T-helper 1 cell treated with Interleukin-12 subunit alpha and Interleukin-12 subunit beta and Interleukin-4 antibody, amounts not matched to agents 30 μg/mL and 1 μg/mL, for 36 hours (primary cell): ENCODE data around the gene RBBP5.

Experiments
- H3K27ac Mint-ChIP-seq: one replicate; pipeline ENCODE4 v1.8.0; 2021; ENCODE audit warnings: mild to moderate bottlenecking, mixed read lengths
- H3K27me3 Mint-ChIP-seq: one replicate; pipeline ENCODE4 v1.8.0; 2021; ENCODE audit warnings: low read depth, mixed read lengths
- H3K36me3 Mint-ChIP-seq: one replicate; pipeline ENCODE4 v1.8.0; 2021; ENCODE audit warnings: low read depth, mixed read lengths
- H3K4me1 Mint-ChIP-seq: one replicate; pipeline ENCODE4 v1.8.0; 2021; ENCODE audit warnings: low read depth, mixed read lengths
- H3K4me3 Mint-ChIP-seq: one replicate; pipeline ENCODE4 v1.8.0; 2021; ENCODE audit warnings: mild to moderate bottlenecking, moderate library complexity, mixed read lengths
- H3K9me3 Mint-ChIP-seq: one replicate; pipeline ENCODE4 v1.8.0; 2021; ENCODE audit warnings: mixed read lengths

Gene RBBP5

GRCh38 chr1:205109269-205109668 lies 12.5 kb downstream of the RBBP5 start:
- peaks cover 1% of the 10 kb centered on the region for H3K4me1 Mint-ChIP-seq
- H3K27me3 Mint-ChIP-seq = no peaks in the 10 kb centered on the region
- H3K4me3 Mint-ChIP-seq = no peak overlapping the region
- H3K36me3 Mint-ChIP-seq = peaks cover 32% of the 10 kb centered on the region
- no peaks in the 10 kb centered on the region for H3K9me3 Mint-ChIP-seq
- no peak overlapping the region for H3K27ac Mint-ChIP-seq

- H3K27me3 Mint-ChIP-seq = no peaks in the 10 kb centered on the region
- H3K36me3 Mint-ChIP-seq = peaks cover 39% of the 10 kb centered on the region
- no peak overlapping the region for H3K27ac Mint-ChIP-seq
- peaks cover 1% of the 10 kb centered on the region for H3K4me1 Mint-ChIP-seq
- H3K4me3 Mint-ChIP-seq = no peak overlapping the region
- H3K9me3 Mint-ChIP-seq = no peaks in the 10 kb centered on the region
Observed at GRCh38 chr1:205108464-205108863, 13.3 kb downstream of the RBBP5 start.

GRCh38 chr1:205107327-205107726 lies 14.5 kb downstream of the RBBP5 start:
- no peak overlapping the region for H3K4me3 Mint-ChIP-seq
- H3K4me1 Mint-ChIP-seq = peaks cover 1% of the 10 kb centered on the region
- H3K9me3 Mint-ChIP-seq = no peaks in the 10 kb centered on the region
- H3K36me3 Mint-ChIP-seq = peaks cover 39% of the 10 kb centered on the region
- H3K27ac Mint-ChIP-seq = no peak overlapping the region
- no peaks in the 10 kb centered on the region for H3K27me3 Mint-ChIP-seq

- Mint-ChIP-seq H3K4me1 (no peaks in the 10 kb centered on the region), H3K4me3 (no peak overlapping the region), H3K36me3 (peaks cover 46% of the 10 kb centered on the region), H3K9me3 (no peaks in the 10 kb centered on the region), H3K27ac (no peak overlapping the region), H3K27me3 (no peaks in the 10 kb centered on the region)
Observed at GRCh38 chr1:205102404-205102803, 19.4 kb downstream of the RBBP5 start.

GRCh38 chr1:205098242-205098641 lies 23.5 kb downstream of the RBBP5 start:
- H3K36me3 Mint-ChIP-seq = peaks cover 42% of the 10 kb centered on the region
- no peak overlapping the region for H3K27ac Mint-ChIP-seq

GRCh38 chr1:205095422-205095821 lies 26.4 kb downstream of the RBBP5 start:
- H3K27ac Mint-ChIP-seq = no peak overlapping the region
- no peaks in the 10 kb centered on the region for H3K27me3 Mint-ChIP-seq
- no peaks in the 10 kb centered on the region for H3K9me3 Mint-ChIP-seq
- no peak overlapping the region for H3K4me3 Mint-ChIP-seq
- peaks cover 2% of the 10 kb centered on the region for H3K4me1 Mint-ChIP-seq
- H3K36me3 Mint-ChIP-seq = peaks cover 40% of the 10 kb centered on the region

More at GRCh38 chr1:205098242-205098641, 23.5 kb downstream of the RBBP5 start:
- Mint-ChIP-seq H3K27me3 (no peaks in the 10 kb centered on the region), H3K9me3 (no peaks in the 10 kb centered on the region), H3K4me1 (no peaks in the 10 kb centered on the region), H3K4me3 (no peak overlapping the region)

- Mint-ChIP-seq H3K9me3 (no peaks in the 10 kb centered on the region), H3K36me3 (peaks cover 28% of the 10 kb centered on the region), H3K27me3 (no peaks in the 10 kb centered on the region), H3K27ac (no peak overlapping the region), H3K4me3 (no peak overlapping the region), H3K4me1 (peaks cover 2% of the 10 kb centered on the region)
Observed at GRCh38 chr1:205091043-205091740, 30.6 kb downstream of the RBBP5 start.

- no peaks in the 10 kb centered on the region for H3K27me3 Mint-ChIP-seq
- peaks cover 2% of the 10 kb centered on the region for H3K4me1 Mint-ChIP-seq
- H3K36me3 Mint-ChIP-seq = peaks cover 30% of the 10 kb centered on the region
- no peak overlapping the region for H3K4me3 Mint-ChIP-seq
- H3K27ac Mint-ChIP-seq = no peak overlapping the region
- H3K9me3 Mint-ChIP-seq = no peaks in the 10 kb centered on the region
Observed at GRCh38 chr1:205088341-205088740, 33.4 kb downstream of the RBBP5 start.

- Mint-ChIP-seq H3K27ac (no peak within 1 kb of the TSS), H3K9me3 (no peaks in the 10 kb centered on the region), H3K4me3 (no peak within 1 kb of the TSS), H3K36me3 (peaks cover 29% of the 10 kb centered on the region), H3K4me1 (no peaks in the 10 kb centered on the region), H3K27me3 (no peaks in the 10 kb centered on the region)
Observed at GRCh38 chr1:205084360-205084759, 37.4 kb downstream of the RBBP5 start, which contains the start of gene TMEM81. Gene TMEM81 (minus strand): TSS chr1:205084460. CDS start chr1:205084320, 140 bp downstream.

- H3K27ac Mint-ChIP-seq = no peak overlapping the region
- no peak overlapping the region for H3K4me3 Mint-ChIP-seq
- H3K27me3 Mint-ChIP-seq = no peaks in the 10 kb centered on the region
- peaks cover 18% of the 10 kb centered on the region for H3K36me3 Mint-ChIP-seq
- H3K4me1 Mint-ChIP-seq = no peaks in the 10 kb centered on the region
- no peaks in the 10 kb centered on the region for H3K9me3 Mint-ChIP-seq
Observed at GRCh38 chr1:205082431-205082830, 39.3 kb downstream of the RBBP5 start.

GRCh38 chr1:205077934-205078311 lies 43.9 kb downstream of the RBBP5 start:
- Mint-ChIP-seq H3K27me3 (no peaks in the 10 kb centered on the region), H3K36me3 (peaks cover 1% of the 10 kb centered on the region), H3K27ac (no peak overlapping the region), H3K4me1 (no peaks in the 10 kb centered on the region), H3K4me3 (no peak overlapping the region), H3K9me3 (no peaks in the 10 kb centered on the region)

- no peaks in the 10 kb centered on the region for H3K36me3 Mint-ChIP-seq
- H3K4me3 Mint-ChIP-seq = no peak overlapping the region
- no peaks in the 10 kb centered on the region for H3K9me3 Mint-ChIP-seq
- H3K27ac Mint-ChIP-seq = no peak overlapping the region
- H3K27me3 Mint-ChIP-seq = no peaks in the 10 kb centered on the region
- no peaks in the 10 kb centered on the region for H3K4me1 Mint-ChIP-seq
Observed at GRCh38 chr1:205077158-205077933, 44.4 kb downstream of the RBBP5 start.

GRCh38 chr1:205076245-205076761 lies 45.5 kb downstream of the RBBP5 start:
- Mint-ChIP-seq H3K27ac (no peak overlapping the region), H3K36me3 (no peaks in the 10 kb centered on the region), H3K4me3 (no peak overlapping the region), H3K27me3 (no peaks in the 10 kb centered on the region), H3K9me3 (no peaks in the 10 kb centered on the region), H3K4me1 (no peaks in the 10 kb centered on the region)

GRCh38 chr1:205075642-205076155 lies 46.1 kb downstream of the RBBP5 start:
- H3K27ac Mint-ChIP-seq = no peak overlapping the region
- H3K4me1 Mint-ChIP-seq = no peaks in the 10 kb centered on the region
- no peaks in the 10 kb centered on the region for H3K27me3 Mint-ChIP-seq
- H3K4me3 Mint-ChIP-seq = no peak overlapping the region
- H3K9me3 Mint-ChIP-seq = no peaks in the 10 kb centered on the region
- H3K36me3 Mint-ChIP-seq = no peaks in the 10 kb centered on the region

- H3K4me1 Mint-ChIP-seq = no peaks in the 10 kb centered on the region
- H3K9me3 Mint-ChIP-seq = no peaks in the 10 kb centered on the region
- H3K27me3 Mint-ChIP-seq = no peaks in the 10 kb centered on the region
- no peaks in the 10 kb centered on the region for H3K36me3 Mint-ChIP-seq
- H3K27ac Mint-ChIP-seq = no peak overlapping the region
- no peak overlapping the region for H3K4me3 Mint-ChIP-seq
Observed at GRCh38 chr1:205074513-205074912, 47.3 kb downstream of the RBBP5 start.
